ENCODE measurements around the gene PDLIM5. TPM values are rescaled to one million over a fixed set of nuclear protein-coding genes. Genes with fewer than 3 reads are reported as not detected.

The PDLIM5 gene
- total RNA-seq, 1 donor from 2014 or later, result 137 TPM

GRCh38 chr4:94641702-94642560 is 190.2 kb downstream of the PDLIM5 start:
- intact Hi-C loops (cut with DNase I), result no loop called here
- TF ChIP-seq, protein P1, sequence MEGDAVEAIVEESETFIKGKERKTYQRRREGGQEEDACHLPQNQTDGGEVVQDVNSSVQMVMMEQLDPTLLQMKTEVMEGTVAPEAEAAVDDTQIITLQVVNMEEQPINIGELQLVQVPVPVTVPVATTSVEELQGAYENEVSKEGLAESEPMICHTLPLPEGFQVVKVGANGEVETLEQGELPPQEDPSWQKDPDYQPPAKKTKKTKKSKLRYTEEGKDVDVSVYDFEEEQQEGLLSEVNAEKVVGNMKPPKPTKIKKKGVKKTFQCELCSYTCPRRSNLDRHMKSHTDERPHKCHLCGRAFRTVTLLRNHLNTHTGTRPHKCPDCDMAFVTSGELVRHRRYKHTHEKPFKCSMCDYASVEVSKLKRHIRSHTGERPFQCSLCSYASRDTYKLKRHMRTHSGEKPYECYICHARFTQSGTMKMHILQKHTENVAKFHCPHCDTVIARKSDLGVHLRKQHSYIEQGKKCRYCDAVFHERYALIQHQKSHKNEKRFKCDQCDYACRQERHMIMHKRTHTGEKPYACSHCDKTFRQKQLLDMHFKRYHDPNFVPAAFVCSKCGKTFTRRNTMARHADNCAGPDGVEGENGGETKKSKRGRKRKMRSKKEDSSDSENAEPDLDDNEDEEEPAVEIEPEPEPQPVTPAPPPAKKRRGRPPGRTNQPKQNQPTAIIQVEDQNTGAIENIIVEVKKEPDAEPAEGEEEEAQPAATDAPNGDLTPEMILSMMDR (IDR thresholded peaks at IDR 0.05), result no peak
- no peak for TF ChIP-seq POLR2A (IDR thresholded peaks at IDR 0.05)
- TF ChIP-seq POLR2AphosphoS5 (IDR thresholded peaks at IDR 0.05; ENCODE audit: insufficient read depth in 1 of 2, low read depth in 1 of 2), result no peak
- no peak overlapping the region for H3K4me3 ChIP-seq
- H3K27me3 ChIP-seq, result no peaks in the 10 kb centered on the region
- H3K4me1 ChIP-seq, result no peaks in the 10 kb centered on the region
- peaks cover 0 to 17% of the 10 kb centered on the region in 2 donors for H3K36me3 ChIP-seq
- DNase-seq (ENCODE audit: extremely low spot score in 2 of 2), result no peak
- H3K27ac ChIP-seq, result no peak overlapping the region
- H3K9me3 ChIP-seq, result no peaks in the 10 kb centered on the region

GRCh38 chr4:94642561-94642866 is 190.8 kb downstream of the PDLIM5 start:
- intact Hi-C loops (cut with DNase I), result no loop called here
- H3K36me3 ChIP-seq, result peaks cover 0 to 17% of the 10 kb centered on the region in 2 donors
- TF ChIP-seq, protein P1 (IDR thresholded peaks at IDR 0.05), result no peak
- TF ChIP-seq POLR2A (IDR thresholded peaks at IDR 0.05) (no peak), POLR2AphosphoS5 (IDR thresholded peaks at IDR 0.05; ENCODE audit: insufficient read depth in 1 of 2, low read depth in 1 of 2) (no peak)

DNA sequence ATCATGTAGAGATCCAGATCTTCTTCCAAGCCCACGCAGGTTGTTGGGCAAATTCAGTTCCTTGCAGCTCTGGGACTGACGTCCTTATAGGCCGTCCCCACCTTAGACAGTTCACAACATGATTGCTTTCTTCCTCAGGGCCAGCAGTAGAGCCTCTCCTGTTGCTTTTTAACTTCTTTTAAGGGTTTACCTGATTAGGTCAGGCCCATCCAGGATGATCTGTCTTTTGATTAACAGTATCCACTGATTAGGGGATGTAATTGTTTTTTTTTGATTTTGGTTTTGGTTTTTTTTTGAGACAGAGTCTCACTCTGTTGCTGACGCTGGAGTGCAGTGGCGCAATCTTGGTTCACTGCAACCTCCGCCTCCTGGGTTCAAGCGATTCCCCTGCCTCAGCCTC is 197.0 kb downstream of the PDLIM5 start:
- DNase-seq (ENCODE audit: extremely low spot score in 2 of 2), result no peak
- Histone ChIP-seq H3K4me1 (no peaks in the 10 kb centered on the region), H3K4me3 (no peak overlapping the region), H3K27me3 (no peaks in the 10 kb centered on the region), H3K36me3 (peaks cover 0 to 9% of the 10 kb centered on the region in 2 donors), H3K9me3 (no peaks in the 10 kb centered on the region), H3K27ac (no peak overlapping the region)
- TF ChIP-seq, protein P1 (IDR thresholded peaks at IDR 0.05), result no peak
- TF ChIP-seq POLR2AphosphoS5 (IDR thresholded peaks at IDR 0.05; ENCODE audit: insufficient read depth in 1 of 2, low read depth in 1 of 2) (no peak), POLR2A (IDR thresholded peaks at IDR 0.05) (no peak)
- intact Hi-C loops (cut with DNase I), result no loop called here

More at GRCh38 chr4:94642561-94642866, 190.8 kb downstream of the PDLIM5 start:
- Histone ChIP-seq H3K4me3 (no peak overlapping the region), H3K9me3 (no peaks in the 10 kb centered on the region), H3K27me3 (no peaks in the 10 kb centered on the region), H3K4me1 (no peaks in the 10 kb centered on the region), H3K27ac (no peak overlapping the region)
- DNase-seq (ENCODE audit: extremely low spot score in 2 of 2), result no peak

DNA sequence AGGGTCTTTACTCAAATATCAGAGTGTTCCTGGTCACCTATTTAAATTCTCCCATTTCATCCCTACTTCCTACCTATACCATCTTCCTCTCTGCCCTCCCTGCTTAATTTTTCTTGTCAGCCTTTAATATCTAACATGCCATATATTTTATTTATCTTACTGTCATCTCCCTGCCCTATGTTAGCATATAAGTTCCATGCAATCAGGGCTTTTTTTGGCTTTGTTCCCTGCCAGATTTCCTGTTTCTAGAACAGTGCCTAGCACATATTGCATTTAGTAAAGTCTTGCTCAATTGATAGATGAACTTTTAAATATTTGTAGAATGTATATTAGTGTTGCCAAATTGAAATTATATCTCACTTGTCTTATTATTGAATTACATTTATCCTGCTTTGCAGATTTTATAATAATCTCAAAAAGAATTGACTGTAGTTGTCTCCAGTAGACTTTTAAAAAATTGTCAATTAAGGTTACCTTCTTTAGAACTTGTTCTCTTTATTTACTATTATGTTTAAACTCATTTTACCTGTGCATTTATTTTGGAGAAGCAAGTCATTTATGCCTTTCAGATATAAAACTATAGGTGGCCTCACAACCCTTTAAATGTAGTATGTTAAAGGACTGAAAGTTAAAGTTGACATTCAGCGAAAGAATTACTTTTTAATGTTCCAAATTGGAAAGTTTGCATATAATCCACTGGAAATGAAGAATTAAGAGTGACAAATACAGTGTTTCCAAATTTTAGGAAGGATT is 197.8 kb downstream of the PDLIM5 start:
- no peak overlapping the region for H3K27ac ChIP-seq
- H3K4me3 ChIP-seq, result no peak overlapping the region
- intact Hi-C loops (cut with DNase I), result no loop called here
- no peak for DNase-seq (ENCODE audit: extremely low spot score in 2 of 2)
- H3K4me1 ChIP-seq, result no peaks in the 10 kb centered on the region
- H3K9me3 ChIP-seq, result no peaks in the 10 kb centered on the region
- peaks cover 0 to 7% of the 10 kb centered on the region in 2 donors for H3K36me3 ChIP-seq
- TF ChIP-seq POLR2AphosphoS5 (IDR thresholded peaks at IDR 0.05; ENCODE audit: insufficient read depth in 1 of 2, low read depth in 1 of 2) (no peak), POLR2A (IDR thresholded peaks at IDR 0.05) (no peak)
- TF ChIP-seq, protein P1 (IDR thresholded peaks at IDR 0.05), result no peak
- H3K27me3 ChIP-seq, result no peaks in the 10 kb centered on the region

DNA sequence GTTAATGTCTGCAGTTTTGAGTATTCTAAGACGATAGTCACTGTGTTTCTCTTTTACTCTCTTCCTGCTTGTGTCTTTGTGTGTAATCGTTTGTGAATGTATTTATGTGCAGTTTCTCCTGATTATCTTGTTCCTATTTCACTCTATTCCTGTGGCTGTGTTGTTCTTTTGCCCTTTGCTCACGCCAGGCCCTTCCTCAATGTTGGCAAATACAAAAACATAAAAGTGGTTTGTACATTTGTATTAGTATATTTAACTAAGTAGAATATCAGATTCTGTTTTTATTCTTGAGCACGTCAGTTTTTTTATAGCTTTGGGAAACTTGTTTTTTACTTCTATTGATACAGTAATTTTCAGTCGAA is 198.4 kb downstream of the PDLIM5 start:
- Histone ChIP-seq H3K36me3 (peaks cover 0 to 5% of the 10 kb centered on the region in 2 donors), H3K4me1 (no peaks in the 10 kb centered on the region), H3K27ac (no peak overlapping the region), H3K4me3 (no peak overlapping the region), H3K9me3 (no peaks in the 10 kb centered on the region), H3K27me3 (no peaks in the 10 kb centered on the region)
- TF ChIP-seq POLR2AphosphoS5 (IDR thresholded peaks at IDR 0.05; ENCODE audit: insufficient read depth in 1 of 2, low read depth in 1 of 2), result no peak
- no peak for TF ChIP-seq POLR2A (IDR thresholded peaks at IDR 0.05)
- TF ChIP-seq, protein P1 (IDR thresholded peaks at IDR 0.05), result no peak
- intact Hi-C loops (cut with DNase I), result no loop called here
- DNase-seq (ENCODE audit: extremely low spot score in 2 of 2), result no peak

All from vagina (tissue), 2 donors.